ENCODE data around the gene ARHGAP6. TPM values are rescaled to one million over a fixed set of nuclear protein-coding genes. Genes with fewer than 3 reads are reported as not detected.

Gene ARHGAP6
- total RNA-seq, 2 experiments from 2014 or later: not detected

- Mint-ChIP-seq H3K27me3 (no peaks in the 10 kb centered on the region), H3K4me3 (no peak overlapping the region), H3K36me3 (ENCODE audit: low read depth) (no peaks in the 10 kb centered on the region), H3K9me3 (no peaks in the 10 kb centered on the region), H3K4me1 (ENCODE audit: low read depth) (no peaks in the 10 kb centered on the region), H3K27ac (no peak overlapping the region)
- intact Hi-C loops (cut with micrococcal nuclease): no loop called here
- DNase-seq (no peak), ATAC-seq (no peak)
- CTCF ChIA-PET: no interaction called here
- POLR2A ChIA-PET: no interaction called here
- TF ChIP-seq CTCF (IDR thresholded peaks at IDR 0.05): no peak
These were observed 337.6 kb downstream of the ARHGAP6 start for GRCh38 chrX:11328134-11328533.

- H3K4me1 Mint-ChIP-seq (ENCODE audit: low read depth): no peaks in the 10 kb centered on the region
- no peak for ATAC-seq
- POLR2A ChIA-PET: no interaction called here
- intact Hi-C loops (cut with micrococcal nuclease): no loop called here
- H3K9me3 Mint-ChIP-seq: no peaks in the 10 kb centered on the region
- DNase-seq: no peak
- H3K36me3 Mint-ChIP-seq (ENCODE audit: low read depth): no peaks in the 10 kb centered on the region
- no peak for TF ChIP-seq CTCF (IDR thresholded peaks at IDR 0.05)
- CTCF ChIA-PET: no interaction called here
- H3K27ac Mint-ChIP-seq: no peak overlapping the region
- H3K4me3 Mint-ChIP-seq: no peak overlapping the region
- no peaks in the 10 kb centered on the region for H3K27me3 Mint-ChIP-seq
These were observed 343.7 kb downstream of the ARHGAP6 start for GRCh38 chrX:11321986-11322385.

GRCh38 chrX:11319806-11320520 is 345.8 kb downstream of the ARHGAP6 start:
- Mint-ChIP-seq H3K9me3 (no peaks in the 10 kb centered on the region), H3K27ac (no peak overlapping the region), H3K27me3 (no peaks in the 10 kb centered on the region), H3K4me1 (ENCODE audit: low read depth) (no peaks in the 10 kb centered on the region), H3K36me3 (ENCODE audit: low read depth) (no peaks in the 10 kb centered on the region), H3K4me3 (no peak overlapping the region)
- intact Hi-C loops (cut with micrococcal nuclease): no loop called here
- ChIA-PET POLR2A (no interaction called here), CTCF (no interaction called here)
- no peak for DNase-seq
- ATAC-seq: no peak
- no peak for TF ChIP-seq CTCF (IDR thresholded peaks at IDR 0.05)

- no peak for TF ChIP-seq CTCF (IDR thresholded peaks at IDR 0.05)
- ATAC-seq (no peak), DNase-seq (no peak)
- Mint-ChIP-seq H3K4me3 (no peak overlapping the region), H3K27me3 (no peaks in the 10 kb centered on the region), H3K36me3 (ENCODE audit: low read depth) (no peaks in the 10 kb centered on the region), H3K4me1 (ENCODE audit: low read depth) (no peaks in the 10 kb centered on the region), H3K27ac (no peak overlapping the region), H3K9me3 (no peaks in the 10 kb centered on the region)
- intact Hi-C loops (cut with micrococcal nuclease): no loop called here
- CTCF ChIA-PET: no interaction called here
- POLR2A ChIA-PET: no interaction called here
These were observed 354.0 kb downstream of the ARHGAP6 start for GRCh38 chrX:11311706-11312105.

- intact Hi-C loops (cut with micrococcal nuclease): no loop called here
- no peak for TF ChIP-seq CTCF (IDR thresholded peaks at IDR 0.05)
- DNase-seq (no peak), ATAC-seq (no peak)
- Mint-ChIP-seq H3K27me3 (no peaks in the 10 kb centered on the region), H3K27ac (no peak overlapping the region), H3K4me3 (no peak overlapping the region), H3K9me3 (no peaks in the 10 kb centered on the region), H3K36me3 (ENCODE audit: low read depth) (no peaks in the 10 kb centered on the region), H3K4me1 (ENCODE audit: low read depth) (no peaks in the 10 kb centered on the region)
- ChIA-PET POLR2A (no interaction called here), CTCF (no interaction called here)
These were observed 356.5 kb downstream of the ARHGAP6 start for GRCh38 chrX:11309220-11309619.

All from activated CD8-positive, alpha-beta T cell treated with anti-CD3 and anti-CD28 coated beads for 36 hours (primary cell).